ENCODE data around the gene NUP42. TPM values are rescaled to one million over a fixed set of nuclear protein-coding genes. Genes with fewer than 3 reads are reported as not detected.
"Not testable (repeated sequence)": the region's sequence is repeated elsewhere in the genome, so short reads cannot be mapped to it uniquely, and the experiment has no call there.

NUP42 gene
- total and polyA plus RNA-seq, 2 of the 13 experiments (the other 11 are each of a cell fraction or from before 2014, with no cell fraction given): 32.0 to 51.5 TPM

DNA sequence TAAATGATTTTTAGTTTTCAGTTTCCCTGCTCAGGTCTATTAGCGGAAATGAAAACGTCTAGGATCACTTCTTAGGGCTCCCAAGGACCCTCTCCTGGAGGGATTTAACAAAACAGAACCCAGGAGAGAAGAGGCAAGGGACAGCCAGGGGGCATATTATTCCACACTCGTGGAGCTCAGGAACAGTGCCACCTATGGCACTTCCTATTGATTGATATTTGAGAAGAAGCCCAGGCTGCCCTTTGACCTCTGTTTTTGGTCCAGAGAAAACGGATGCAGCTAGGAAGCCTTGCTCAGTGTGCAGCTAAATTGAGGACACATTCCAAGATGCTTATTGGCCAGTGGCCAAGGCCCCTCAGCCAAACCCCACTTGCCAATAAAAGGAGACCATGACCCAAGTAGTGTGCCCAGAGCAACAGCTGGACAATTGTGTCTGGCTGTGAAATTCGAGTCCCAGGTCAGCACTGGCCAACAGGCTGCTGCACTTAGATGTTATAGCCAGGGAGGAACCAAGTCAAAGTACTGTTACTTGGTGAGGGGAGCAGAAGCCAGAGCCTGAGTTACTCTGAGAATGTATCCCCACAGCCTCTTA lies 40.7 kb downstream of the NUP42 start (continued):
- TF ChIP-seq STAT5B (CRISPR knock-in tag; IDR thresholded peaks at IDR 0.05) (no peak), CREBL2 (CRISPR knock-in tag; IDR thresholded peaks at IDR 0.05; ENCODE audit: borderline replicate concordance) (no peak), NR2F6 (IDR thresholded peaks at IDR 0.05) (peak; percentile 67), NR2F6 (CRISPR knock-in tag; IDR thresholded peaks at IDR 0.05) (peak; percentile 68; the same call in 1 of the 2 replicates)
- TF ChIP-seq, protein P1, sequence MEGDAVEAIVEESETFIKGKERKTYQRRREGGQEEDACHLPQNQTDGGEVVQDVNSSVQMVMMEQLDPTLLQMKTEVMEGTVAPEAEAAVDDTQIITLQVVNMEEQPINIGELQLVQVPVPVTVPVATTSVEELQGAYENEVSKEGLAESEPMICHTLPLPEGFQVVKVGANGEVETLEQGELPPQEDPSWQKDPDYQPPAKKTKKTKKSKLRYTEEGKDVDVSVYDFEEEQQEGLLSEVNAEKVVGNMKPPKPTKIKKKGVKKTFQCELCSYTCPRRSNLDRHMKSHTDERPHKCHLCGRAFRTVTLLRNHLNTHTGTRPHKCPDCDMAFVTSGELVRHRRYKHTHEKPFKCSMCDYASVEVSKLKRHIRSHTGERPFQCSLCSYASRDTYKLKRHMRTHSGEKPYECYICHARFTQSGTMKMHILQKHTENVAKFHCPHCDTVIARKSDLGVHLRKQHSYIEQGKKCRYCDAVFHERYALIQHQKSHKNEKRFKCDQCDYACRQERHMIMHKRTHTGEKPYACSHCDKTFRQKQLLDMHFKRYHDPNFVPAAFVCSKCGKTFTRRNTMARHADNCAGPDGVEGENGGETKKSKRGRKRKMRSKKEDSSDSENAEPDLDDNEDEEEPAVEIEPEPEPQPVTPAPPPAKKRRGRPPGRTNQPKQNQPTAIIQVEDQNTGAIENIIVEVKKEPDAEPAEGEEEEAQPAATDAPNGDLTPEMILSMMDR (CRISPR knock-in tag; IDR thresholded peaks at IDR 0.05): peak; percentile 30

- intact Hi-C loops (cut with micrococcal nuclease; ENCODE audit: unreplicated experiment); FAIRE-seq; H3K79me2 ChIP-seq (ENCODE audit: insufficient read depth, low read length); ATAC-seq; POLR2A ChIA-PET; BruUV-seq (replicated peaks); H3K27ac ChIP-seq (ENCODE audit: extremely low read length, insufficient read depth, low read length); H3K4me1 ChIP-seq (ENCODE audit: insufficient read depth, low read length); CTCF ChIA-PET (ENCODE audit: low intra/inter-chr PET ratio, low total read pairs); H3K4me3 ChIP-seq (replicated peaks in 1 of 3; ENCODE audit: insufficient read depth in 1 of 3, low read depth in 2 of 3, low read length in 3 of 3); DNase-seq (ENCODE audit: low spot score); H2AFZ ChIP-seq (ENCODE audit: low read length); in situ Hi-C loops (cut with HindIII; ENCODE audit: extremely low pct_ligation_motif_present, low pct_unique_long_range_greater_than_20kb); H3K4me2 ChIP-seq (ENCODE audit: low read depth, low read length); H3K9ac ChIP-seq (ENCODE audit: insufficient read depth, low read depth, low read length); H3K27me3 ChIP-seq (ENCODE audit: control insufficient read depth in 1 of 2, insufficient read depth in 2 of 2, low read length in 2 of 2); H3K9me3 ChIP-seq (ENCODE audit: low read length); H3K36me3 ChIP-seq (replicated peaks in 1 of 2; ENCODE audit: control insufficient read depth in 1 of 2, insufficient read depth in 2 of 2, low read length in 2 of 2); H4K20me1 ChIP-seq (ENCODE audit: insufficient read depth, low read length): not testable (repeated sequence)
- 48% methylated on average over 4 of the region's 4 CpGs for WGBS (ENCODE audit: low lambda C conversion rate)
These were observed 42.5 kb downstream of the NUP42 start for GRCh38 chr7:23224364-23224763.

Data from HepG2 (cell line).